Left hindlimb (tissue), 1 donor: ENCODE measurements around the gene SENP2.
"Not testable (repeated sequence)": the region's sequence is repeated elsewhere in the genome, so short reads cannot be mapped to it uniquely, and the experiment has no call there.

Source experiments
- DNase-seq: peaks from one replicate; pipeline ENCODE4 v3.0.0-alpha.2; 2018

The SENP2 gene

DNA sequence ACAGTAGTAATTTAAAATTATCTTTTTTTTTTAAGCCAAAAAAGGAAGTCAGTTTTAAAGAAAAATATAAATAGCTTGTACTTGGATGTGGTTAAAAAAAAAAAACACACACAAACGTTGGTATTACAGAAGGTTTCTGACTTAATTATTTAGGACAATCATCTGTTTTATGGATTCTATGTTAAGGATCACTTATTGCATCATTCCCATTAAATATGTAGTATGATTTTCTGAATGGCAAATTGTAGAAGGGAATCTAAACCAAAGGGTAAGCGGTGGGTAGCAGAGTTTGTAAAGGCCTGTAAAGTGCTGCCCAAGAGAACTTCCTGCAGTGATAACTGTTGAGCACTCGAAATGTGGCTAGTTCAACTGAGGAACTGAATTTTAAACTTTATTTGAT, 8.0 kb downstream of the SENP2 start:
- DNase-seq = no peak

DNA sequence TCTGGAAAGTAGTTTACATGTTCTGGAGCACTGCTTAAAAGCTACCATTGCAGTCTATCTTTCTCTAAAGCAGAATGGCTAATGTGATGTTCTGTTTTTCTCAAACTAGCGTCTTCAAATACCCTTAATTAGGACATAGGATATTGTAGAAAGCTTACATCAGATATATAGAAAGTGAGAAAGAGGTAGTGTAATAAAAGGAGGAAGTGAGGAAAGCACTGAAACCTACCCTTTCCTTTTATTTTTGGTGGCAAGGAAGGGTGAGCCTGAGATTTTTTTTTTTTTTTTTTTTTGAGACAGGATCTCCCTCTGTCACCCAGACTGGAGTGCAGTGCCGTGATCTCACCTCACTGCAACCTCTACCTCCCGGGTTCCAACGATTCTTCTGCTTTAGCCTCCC, 9.4 kb downstream of the SENP2 start:
- DNase-seq = no peak

DNA sequence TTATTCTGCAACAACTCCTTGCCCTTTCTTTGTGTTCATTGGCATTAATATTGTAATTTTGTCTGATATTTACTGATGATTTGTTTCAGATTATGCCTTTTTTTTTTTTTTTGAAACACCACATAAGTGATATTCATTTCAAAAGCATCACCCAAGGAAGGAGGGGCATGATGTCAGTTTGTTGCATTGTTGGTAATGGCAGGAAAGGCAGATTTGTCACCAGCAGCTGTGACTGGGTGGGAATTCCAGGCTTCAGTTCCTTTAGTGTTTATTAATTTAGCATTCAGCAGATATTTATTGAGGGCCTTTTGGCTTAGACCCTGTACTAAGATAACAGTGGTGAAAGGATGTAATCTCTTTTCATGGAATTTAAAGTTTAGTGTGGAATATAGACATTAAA, 19.5 kb downstream of the SENP2 start:
- DNase-seq = no peak

DNA sequence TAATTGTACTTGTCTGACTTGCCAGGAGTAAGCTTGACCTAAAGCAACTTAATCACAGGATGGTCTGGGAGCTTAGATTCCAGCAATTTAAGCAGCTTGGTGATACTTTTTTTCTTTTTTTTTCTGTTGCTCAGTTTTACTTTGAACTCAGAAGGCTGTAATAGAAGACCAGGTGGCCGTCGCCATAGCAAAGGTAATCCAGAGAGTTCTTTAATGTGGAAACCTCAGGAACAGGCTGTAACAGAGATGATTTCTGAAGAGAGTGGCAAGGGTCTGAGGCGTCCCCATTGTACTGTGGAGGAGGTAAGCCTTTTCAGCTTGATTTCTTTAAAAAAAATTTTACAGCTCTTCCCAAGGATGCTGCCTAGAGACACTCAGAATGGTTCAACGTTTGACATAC, 20.1 kb downstream of the SENP2 start:
- no peak for DNase-seq

DNA sequence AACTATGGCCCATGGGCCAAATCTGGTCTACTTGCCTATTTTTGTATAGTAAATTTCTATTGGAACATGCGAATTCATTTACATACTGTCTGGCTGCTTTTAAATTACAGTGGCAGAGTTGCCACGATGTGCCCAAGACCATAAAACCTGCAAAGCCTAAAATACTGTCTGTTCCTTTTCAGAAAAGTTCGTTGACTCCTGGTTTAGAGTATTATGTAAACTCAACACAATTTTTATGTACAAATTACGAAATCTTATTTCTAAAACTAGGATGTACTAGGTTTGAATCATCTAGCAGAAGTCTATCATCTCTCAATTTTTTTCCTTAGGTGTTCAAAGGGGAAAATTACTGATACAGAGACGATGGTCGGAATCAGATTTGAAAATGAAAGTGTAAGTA, 26.9 kb downstream of the SENP2 start:
- no peak for DNase-seq

DNA sequence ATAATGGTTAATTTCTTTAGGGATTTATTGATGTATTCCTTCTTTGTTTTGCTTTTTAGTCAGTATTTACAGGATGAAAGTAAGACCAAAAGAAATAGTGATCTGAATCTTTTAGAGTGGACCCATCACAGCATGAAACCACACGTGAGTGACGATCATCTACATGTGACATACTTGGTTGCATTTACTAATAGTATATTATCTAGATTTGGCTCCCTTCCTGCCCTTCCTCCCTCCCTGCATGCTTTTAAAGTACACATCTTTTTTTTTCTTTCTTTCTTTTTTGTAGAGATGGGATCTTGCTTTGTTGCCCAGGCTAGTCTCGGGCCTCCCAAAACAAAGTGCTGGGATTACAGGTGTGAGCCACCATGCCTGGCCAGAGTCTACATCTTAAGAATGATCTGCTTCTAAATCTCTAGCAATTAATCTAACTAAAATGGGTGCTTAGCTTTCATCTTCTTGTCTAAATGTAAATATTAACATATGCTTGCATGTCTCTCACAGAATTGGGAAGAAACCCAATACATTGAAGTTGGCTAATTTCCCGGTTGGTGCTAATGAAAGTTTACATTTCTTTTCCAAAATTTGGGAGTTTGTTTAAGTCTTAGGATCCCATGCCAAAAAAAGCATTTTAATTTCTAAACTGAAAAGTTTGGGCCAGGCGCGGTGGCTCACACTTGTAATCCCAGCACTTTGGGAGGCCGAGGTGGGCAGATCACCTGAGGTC, 38.0 kb downstream of the SENP2 start:
- DNase-seq = no peak

DNA sequence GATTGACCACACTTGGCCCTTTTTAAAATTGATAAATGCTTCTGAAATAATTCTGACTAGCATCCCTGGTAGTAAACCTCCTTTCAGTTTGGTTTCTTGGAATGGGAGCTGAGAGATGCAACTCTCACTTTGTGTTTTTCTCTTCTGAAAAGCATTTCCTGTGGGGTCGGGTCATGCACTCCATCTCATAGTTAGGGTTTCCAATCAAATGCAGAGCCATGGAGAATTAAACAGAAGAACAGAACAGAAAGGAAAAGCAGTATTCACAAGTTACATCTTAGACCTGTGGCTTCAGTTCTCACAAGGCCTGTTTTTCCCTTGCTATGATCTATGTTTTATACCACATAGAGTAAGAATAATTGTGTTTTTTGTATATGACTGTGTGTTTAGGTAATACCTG, 39.7 kb downstream of the SENP2 start:
- DNase-seq = no peak

DNA sequence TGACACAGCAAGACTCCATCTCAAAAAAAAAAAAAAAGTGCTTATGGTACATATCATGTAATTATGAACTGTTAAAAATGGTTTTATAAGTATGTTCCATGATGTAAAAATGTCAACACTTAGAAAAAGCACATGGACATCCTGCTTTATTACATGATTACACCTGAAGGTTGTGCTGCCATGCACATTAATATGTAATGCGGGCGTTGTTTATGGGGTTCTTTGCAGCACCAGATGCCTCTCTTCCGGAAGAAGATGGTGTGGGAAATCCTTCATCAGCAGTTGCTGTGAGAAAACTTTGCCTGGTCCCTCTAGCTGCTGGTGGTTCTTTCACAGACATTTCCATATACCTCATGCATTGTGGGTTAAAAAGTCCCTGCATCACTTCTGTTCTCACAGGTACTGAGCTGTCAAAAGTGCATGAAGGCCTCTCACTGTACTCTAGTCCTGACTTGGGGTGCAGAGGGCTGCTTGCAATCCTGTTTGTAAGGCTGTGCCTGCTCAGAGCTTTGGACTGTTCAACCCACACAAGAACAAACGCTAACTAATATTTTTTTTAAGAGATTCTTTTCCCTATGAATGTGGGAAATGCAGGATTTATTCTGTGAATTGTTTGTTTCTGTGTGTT, 43.6 kb downstream of the SENP2 start:
- no peak for DNase-seq

DNA sequence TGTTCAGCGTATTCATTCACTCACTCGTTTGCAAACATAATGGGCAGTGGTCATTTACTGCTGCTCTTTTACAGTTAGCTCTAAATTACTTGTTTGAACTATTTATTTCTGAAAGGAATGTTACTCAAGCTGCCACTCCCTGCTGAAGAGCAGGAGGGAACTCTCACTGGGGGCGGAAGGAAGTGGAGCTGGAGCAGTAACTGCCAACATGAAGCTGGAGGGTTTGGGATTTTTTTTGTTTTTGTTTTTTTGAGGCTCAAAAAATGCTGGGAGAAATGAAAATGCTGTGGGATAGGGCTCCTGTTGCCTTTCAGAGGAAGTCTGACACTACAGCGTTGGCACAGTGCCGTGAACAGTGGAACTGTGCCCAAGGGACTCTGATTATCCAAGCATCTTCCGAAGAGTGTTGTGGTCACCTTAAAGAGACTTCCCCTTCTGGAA, 44.1 kb downstream of the SENP2 start:
- peak; percentile 71 for DNase-seq

DNA sequence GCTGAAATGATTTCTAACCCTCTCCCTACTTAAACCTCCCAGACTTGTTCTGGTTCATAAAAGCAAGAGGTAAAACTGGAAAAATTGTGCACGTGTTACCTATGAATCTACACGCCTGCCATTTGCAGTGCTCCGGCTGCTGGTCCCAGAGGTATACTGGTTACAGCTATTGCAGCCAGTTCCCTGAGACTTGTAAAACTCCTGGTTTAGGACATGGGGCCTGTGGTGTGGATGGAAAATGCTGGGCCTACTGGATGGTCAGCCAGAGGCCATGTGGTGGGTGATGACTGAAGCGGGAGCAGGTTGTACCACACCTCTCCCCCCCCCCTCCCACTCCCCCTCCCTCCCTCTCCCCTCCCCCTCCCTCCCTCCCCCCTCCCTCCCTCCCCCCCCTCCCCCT, 45.0 kb downstream of the SENP2 start:
- no peak for DNase-seq

DNA sequence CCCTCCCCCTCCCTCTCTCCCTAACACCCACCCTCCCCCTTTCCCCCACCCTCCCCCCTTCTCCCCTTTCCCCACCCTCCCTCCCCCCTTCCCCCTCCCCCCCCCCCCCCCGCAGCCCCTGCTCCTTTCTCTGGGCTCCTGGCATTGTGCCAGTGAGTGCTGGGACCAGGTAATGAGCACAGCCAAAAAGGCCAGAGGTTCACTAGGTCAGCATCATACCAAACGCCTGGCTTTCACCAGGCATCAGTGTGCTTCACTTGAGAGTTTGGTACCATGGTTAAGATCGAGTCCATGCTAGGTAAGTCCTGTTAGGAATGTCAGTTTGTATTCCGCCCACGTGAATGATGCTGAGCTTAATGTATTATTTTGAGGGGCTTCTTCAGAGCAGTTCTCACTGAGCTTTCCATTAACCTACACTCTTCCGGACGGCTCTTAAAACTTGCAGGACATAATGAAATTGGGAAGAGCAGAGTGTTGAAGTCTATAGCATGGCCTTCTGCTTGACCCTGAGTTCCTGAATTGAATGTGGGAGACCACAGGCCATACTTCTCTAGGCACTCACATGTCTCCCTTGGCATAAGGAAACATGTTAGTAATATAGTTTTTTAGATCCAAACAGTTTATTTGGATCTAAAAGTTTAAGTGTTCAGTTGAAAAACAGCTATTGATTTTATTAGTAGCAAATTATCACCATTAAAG, 45.6 kb downstream of the SENP2 start:
- DNase-seq = no peak

DNA sequence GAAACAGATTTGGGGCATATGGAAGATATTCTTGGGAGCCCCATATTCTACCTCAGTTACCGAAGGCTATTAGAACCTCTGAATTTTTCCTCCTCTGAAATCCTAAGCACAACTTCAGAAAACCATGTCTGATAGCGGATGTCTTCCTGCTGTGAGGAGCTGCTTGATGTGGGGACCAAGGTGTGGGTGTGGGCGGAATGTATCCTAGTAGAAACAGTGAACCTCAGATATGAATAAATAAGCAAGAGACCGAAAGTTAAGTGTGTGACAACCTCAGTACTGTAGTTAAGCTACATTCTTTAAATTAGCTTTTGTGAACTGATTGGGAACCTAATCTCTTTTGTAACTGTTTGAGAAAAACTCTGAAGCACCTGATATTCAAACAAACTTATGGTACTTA, 46.9 kb downstream of the SENP2 start:
- no peak for DNase-seq

DNA sequence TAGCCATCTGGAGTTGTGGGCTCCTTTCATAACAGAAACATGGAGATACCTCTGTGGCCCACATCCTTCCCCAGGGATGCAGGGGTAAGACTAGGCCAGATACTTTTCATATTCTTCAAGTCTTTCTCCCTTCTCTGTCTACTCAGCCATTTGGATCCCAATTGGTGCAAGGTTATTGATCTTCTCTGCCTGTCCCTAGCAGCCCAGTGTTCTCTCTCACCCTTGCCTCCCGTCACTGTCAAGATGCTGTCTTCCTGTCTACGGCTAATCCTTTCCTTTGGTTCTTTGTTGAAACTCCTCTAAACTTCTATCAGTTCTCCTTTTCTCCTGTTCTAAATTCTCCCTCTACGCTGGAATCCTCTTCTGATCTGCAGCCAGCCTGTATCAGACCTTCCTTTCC, 51.3 kb downstream of the SENP2 start:
- DNase-seq = no peak

DNA sequence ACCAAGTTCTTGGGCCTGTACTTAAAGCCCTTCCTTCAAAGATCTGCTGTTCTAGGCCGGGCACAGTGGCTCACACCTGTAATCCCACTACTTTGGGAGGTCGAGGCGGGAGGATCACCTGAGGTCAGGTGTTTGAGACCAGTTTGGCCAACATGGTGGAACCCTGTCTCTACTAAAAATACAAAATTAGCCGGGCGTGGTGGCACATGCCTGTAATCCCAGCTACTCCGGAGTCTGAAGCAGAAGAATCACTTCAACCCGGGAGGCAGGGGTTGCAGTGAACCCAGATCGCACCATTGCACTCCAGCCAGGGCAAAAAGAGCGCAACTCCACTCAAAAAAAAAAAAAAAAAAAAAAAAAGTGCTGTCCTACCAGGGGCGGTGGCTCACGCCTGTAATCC, 52.6 kb downstream of the SENP2 start:
- not testable (repeated sequence) for DNase-seq

DNA sequence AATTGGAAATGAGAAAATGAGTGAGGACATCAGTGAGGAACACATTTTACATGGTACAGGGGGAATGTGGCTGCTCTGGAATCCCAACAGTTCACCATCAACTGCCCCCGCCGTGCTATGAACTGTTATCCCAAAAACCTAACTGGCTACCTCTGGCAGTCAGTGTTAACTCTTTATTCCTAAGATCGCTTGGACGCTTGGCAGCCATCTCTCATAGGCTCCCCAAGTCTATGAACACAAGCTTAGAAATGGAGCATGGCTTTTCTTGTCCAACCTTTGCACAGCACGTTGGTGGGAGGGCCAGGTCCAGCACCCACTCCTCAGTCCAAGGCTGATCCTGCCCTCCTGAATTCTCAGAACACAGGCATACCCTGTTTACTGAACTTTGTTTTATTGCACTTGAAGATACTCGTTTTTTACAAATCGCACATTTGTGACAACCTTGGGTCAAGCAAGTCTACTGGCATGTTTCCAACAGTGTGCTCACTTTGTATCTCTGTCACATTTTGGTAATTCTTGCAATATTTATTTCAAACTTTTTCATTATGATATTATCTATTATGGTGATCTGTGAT, 53.6 kb downstream of the SENP2 start:
- DNase-seq = no peak

DNA sequence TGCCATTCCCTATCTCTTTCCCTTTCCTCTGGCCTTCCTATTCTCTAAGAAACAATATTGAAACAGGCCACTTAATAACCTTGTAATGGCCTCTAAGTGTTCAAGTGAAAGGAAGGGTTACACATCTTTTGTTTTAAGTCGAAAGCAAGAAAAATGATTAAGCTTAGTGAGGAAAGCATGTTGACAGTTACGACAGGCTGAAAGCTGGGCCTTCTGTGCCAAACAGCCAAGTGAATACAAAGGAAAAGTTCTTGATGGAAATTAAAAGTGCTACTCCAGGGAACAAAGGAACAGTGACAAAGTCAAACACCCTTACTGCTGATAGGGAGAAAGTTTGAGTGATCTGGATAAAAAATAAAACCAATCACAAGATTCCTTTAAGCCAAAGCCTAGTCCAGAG, 54.2 kb downstream of the SENP2 start:
- DNase-seq = no peak

DNA sequence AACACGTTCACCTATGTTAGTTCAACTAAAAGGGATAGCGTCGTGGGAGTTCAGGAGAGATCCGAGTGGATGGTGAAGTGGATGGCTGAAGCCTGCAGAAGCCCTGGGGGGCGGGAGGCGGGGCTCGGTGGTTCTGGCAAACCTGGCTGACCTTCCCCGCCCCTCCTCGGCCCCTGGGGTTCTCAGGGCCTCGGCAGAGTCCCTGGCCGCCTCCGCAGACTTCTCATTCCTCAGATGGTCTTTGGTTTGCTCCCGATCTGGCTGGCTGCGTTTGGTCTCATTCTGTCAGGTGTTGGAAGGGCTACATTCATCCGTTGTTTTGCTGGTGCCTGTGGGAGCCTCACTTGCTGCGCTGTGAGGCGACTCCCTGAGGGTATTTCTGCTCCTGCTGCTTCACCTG, 59.1 kb downstream of the SENP2 start:
- not testable (repeated sequence) for DNase-seq

DNA sequence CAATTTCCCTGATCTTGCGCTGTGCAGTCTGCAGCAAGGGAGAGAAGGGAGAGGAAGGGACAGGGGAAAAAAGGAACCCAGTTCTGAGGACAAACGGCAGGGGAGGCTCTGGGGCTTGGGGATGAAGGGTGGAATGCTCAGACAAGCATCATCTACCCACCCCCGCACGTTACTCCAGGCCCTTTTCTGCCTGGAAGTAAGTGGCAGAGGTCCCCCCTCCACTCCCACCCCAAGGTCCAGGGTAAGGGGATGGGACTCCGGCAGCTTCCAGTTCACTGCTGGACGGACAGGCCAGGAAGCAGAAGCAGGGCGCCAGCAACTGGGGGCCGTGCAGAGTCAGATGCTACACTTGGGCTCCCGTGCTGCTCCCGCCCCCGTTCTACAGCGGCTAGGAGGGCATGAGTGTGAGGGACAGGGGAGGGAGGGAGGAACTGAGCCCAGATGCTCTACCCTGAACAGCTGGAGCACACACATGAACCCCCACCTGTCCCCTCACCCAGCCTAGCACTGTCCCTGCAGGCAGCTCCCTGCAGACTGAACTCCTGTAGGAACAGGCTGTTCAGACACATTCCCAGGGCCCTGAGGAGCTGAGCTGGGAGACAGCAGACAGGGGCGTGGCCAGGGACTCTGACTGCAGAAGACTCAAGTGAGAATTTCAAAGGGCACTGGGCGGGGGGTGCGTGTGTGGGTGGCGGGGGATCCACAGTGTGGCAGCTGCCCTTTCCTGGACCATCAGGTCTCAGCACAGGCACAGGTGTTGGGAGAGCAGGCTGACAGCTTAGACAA, 59.7 kb downstream of the SENP2 start:
- DNase-seq = no peak

DNA sequence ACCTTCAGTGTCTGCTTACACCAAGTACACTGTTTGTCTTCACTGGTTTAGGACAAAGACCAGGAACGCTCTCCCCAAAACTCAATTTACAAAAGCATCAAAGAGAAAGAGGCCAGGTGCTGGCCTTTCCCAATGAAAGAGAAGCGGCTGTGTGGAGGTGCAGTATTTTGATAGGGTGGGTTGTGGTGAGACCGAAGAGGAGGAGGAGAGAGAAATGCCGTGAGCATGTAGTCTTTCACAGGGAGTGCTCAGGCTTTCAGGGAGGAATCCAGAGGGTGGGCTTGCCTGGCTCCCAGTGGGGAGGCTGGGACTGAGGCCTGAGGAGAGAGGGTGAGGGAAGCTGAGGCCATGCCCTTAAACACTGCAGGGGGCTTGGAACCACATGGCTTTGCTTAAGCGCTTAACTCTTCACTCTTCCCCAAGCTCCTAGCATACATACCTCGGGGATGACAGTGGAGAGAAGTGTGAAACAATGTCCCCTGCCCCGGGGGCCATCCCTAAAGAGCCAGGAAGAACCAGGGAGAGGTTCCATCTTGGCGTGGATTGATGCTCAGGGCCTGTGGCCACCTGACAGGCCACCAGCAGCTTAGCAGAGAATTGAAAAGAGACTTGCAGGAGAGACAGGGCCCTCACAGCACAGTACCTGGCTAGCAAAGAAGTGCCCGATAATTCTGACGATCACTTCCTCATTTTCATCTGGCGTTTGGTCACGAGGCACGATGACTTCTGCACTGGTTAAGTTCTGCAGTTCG, 60.5 kb downstream of the SENP2 start:
- DNase-seq = no peak

DNA sequence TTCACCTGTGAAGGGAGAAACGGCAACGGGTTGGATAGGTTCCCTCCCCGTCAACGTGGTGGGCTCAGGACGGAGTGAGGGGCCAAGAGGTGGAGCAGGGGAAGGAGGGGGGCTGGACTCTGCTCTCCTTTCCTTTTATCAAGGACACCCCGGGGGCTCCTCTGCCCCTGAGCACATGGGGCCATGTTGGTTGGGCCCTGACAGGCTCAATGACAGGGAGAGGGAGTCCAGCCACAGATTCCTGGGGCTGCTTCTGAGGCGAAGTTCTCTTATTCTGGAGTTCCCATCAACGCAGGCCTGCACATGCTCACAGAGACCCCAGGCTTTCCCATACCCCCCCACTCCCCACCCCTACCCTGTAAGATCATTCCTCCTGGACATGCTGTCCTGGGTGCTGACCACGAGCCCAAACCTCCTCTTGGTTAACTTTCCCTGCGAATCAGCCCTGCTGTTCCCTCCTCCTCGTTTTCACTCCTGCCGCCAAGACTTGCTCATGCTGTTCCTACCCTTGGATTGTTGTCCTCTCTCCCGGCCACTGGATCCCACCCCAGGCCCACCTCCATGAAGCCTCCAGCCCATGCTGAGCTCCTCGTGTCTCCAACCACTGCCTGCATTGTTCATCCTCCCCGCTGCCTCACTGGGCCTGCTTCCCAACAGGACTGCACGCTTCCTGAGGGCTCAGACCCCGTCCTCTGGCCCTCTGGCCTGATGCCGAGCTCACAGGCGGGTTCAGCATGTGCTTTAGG, 61.2 kb downstream of the SENP2 start:
- no peak for DNase-seq

DNA sequence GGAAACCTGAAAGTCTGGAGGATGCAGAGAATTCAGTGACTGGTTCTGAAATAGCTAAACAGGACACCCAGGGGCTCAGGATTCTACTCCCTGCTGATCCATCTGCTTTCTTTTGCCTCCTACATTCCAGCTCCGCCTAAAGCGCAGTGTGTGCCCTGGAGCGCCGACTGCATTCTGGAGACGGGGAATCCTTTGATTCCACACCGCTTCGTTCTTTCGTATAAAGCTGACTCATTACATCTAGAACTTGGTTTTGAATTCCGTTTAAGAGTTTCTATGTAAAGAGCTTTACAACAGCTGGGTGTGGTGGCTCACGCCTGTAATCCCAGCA, 61.8 kb downstream of the SENP2 start:
- no peak for DNase-seq

DNA sequence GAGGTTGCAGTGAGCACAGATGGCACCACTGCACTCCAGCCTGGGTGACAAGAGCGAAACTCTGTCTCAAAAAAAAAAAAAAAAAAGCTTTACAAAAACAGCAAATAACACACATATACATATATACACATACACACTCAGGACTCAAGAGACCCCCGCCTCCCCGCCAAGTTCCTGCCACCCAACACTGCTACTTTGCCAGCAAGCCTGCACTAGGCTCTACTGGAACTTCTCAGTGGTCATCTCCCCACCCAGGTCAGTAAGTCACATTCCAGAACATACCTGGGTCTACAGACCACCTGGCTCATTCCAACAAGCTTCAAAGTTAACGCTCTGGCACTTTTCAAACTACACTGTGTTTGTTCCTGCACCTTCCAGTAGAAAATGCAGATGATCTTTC, 62.3 kb downstream of the SENP2 start:
- no peak for DNase-seq
